PC-3 (cell line): ENCODE data around the gene CPSF4.

ENCODE experiments used
- CTCF ChIP-seq: fragments of 300-600 bp; sonication (generic); conservative IDR thresholded peaks from 2 replicates; pipeline ENCODE4 v1.5.1; 2017; ENCODE audit warnings: antibody characterized with exemption, low read depth, mild to moderate bottlenecking, low read length
- EZH2 ChIP-seq: fragments of 300-600 bp; sonication (generic); IDR thresholded peaks from one replicate; pipeline ENCODE4 v1.6.1; 2017; ENCODE audit warnings: antibody characterized with exemption, mild to moderate bottlenecking, low read length; ENCODE audit not compliant: unreplicated experiment
- EZH2phosphoT487 ChIP-seq: fragments of 300-600 bp; sonication (generic); IDR thresholded peaks from 2 replicates; pipeline ENCODE4 v1.6.1; 2018; ENCODE audit warnings: mild to moderate bottlenecking, antibody characterized with exemption, low read length, borderline replicate concordance

GRCh38 chr7:99420986-99421385, 17.8 kb upstream of the CPSF4 start:
- TF ChIP-seq EZH2 (no peak), CTCF (no peak), EZH2phosphoT487 (no peak)
